Fibroblast of skin of right quadriceps (primary cell): ENCODE measurements around the gene KRT33A.

Experiments
- DNase-seq: peaks from one replicate; pipeline ENCODE4 v3.0.0-alpha.2; 2013

Gene KRT33A

GRCh38 chr17:41327411-41328120, 23.1 kb downstream of the KRT33A start:
- no peak for DNase-seq

GRCh38 chr17:41326173-41327145, 24.2 kb downstream of the KRT33A start:
- DNase-seq: no peak

GRCh38 chr17:41325611-41326010, 25.0 kb downstream of the KRT33A start:
- no peak for DNase-seq

- no peak for DNase-seq
Measured at GRCh38 chr17:41325126-41325525, 25.5 kb downstream of the KRT33A start.

DNA sequence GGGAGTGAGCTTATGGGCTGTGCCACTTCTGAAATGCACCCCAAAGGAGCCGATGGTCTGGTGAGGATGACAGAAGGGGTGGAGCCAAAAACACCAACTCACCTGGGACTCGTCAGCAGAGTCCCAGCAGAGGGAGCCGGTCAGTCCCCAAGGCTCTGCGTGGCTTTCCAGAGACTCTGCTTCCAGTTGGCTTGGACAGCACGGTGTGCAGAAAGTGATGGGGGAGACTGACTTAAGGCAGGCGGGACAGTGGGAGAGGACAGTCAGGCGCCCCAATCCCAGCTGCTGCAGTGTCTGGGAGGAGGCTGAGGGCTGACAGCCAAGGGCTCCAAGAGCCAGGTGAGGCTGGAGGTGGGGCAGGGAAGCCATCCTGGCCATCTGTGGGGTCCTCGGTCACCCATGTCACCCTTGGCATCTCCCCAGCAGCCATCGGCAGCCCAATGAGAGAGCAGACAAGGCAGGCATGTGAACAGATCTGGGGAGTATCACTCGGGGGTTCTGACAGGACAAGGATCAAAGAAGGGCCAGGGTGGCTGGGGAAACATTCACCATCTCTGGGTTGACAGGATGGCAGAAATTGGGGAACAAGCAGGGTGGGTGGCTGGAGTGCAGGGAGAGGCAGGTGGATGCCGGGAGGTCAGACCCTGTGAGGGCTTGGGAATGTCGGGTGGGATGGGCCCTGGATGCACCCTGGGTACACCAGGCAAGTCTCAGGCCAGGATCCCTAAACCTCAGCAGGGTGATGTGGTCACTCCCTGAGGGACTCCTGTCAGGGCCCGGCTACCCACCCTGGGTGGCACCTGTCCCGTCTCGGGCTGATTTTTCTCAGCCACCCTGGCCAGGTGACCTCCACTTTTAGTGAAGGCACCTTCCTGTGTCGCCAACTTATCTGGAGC, 26.2 kb downstream of the KRT33A start:
- DNase-seq: no peak

DNA sequence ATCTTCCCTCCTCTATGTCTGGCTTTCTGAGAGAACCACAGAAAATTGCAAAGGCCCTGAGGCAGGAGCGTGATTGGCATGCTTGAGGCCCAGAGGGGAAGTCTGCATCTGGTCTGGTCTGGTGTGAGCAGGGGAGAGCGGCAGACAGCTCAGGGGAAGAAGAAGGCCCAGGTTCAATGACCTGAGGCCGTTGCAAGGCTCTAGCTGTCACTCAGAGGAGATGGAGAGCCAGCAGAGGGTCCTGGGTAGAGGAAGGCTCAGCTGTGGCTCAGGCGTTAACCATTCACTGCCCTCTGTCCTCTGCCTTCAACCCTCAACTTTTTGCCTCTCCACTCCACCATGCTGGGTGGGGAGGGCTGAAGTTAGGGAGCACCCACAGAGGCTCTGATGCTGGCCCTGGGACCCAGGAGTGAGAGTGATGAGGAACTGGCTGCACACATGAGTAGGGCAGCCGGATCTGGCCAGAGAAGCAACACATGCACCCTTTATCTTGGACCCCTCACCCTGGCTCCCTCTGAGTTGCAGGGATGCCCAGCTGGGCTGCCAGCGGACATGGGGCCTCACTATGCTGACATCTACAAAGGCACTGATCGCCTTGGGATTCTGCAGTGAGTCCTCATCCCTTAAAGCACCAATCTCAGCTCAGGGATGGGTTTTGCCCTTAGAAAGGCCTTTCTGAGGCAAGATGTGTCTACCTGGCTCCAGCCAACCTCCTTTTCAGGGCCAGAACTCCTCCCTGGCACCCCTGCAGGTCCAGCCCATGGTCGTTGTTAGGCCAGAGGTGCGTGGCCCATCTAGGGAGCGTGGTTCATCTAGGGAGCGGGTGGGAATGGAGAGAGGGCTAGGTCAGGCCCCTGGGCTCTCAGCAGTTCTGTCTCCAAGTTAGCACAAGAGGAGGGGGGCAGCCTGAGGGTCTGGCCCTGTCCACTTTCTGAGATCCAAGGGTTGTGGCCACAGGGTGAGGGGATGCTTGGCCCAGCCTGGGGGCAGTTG, 27.4 kb downstream of the KRT33A start:
- no peak for DNase-seq

DNA sequence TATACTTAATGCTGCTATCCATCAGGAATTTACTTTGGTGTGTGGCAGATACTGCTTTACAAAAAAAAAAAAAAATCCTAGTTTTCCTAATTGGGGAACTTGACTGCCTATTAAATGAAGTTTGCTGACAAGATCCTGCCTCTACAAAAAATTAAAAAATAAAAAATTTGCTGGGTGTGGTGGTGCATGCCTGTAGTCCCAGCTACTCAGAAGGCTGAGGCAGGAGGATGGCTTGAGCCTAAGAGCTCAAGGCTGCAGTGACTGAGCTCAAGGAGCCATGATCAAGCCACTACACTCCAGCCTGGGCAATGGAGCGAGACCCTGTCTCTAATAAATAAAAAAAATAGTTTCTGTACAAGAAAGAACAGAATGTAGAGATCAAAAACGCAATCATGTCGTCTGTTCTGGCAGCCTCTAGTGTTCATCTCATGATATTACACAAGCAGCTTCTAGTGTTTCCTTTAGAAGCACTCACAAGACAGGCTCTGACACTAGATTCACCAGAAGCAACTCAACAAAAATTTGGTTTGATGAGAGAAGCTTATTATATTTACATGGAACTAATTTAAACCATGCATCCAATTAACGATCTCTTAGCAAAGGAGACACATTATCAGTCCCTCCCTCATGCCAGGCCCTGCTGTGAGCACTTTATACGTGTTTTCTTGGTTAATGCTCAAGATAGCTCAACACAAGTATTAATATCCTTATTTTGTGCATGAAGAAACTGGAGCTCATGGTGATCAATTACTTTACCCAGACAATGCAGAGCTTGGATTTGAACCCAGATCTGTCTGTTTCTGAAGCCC, 28.3 kb downstream of the KRT33A start:
- peak; percentile 71 for DNase-seq

DNA sequence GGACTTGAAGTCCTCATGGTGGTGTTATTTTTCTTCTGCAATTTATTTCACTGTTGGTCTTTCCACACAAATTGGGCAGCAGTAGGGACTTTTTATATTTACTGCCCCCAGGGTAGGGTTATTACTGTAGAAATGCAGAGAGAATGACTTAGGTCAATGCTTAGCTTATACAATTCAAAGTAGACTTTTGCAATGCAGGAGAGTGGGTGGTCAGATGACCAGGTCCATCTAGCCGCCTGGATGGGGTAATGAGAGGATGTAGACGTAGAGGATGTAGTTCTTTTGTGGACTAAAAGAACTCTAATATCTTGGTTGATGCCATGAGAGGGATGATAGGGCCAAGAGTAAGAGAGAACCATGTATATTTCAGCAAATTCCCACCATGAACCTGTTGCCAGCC, 32.4 kb downstream of the KRT33A start:
- DNase-seq: no peak

DNA sequence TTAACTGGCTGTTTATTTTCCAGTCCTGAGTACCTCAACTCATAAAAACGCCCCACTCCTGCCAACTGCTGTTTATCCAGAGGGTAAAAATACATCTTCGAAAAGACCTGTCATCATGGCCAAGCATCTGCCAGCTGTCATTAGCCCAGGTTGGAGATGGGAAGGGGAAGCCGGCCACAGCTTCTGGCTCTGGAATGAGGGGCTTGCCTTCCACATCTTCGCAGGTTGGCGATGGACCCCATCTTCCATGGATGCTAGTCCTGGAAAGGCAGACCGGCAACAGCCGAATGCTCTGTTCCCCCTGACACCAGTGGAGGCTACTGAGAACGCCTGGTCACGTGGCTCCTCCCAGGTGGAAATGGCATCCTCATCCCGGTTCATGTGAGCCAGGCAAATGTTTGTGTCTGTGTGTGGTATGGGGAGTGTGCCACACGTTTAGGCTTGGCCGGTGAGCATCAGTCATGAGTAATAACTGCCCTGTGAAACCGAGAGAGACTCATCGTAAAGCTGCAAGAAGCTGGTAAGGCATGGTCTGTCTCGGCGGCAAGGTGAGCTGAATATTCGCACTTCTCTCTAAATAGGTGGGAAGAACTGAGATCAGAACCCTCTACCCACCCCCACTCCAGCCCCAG, 34.7 kb downstream of the KRT33A start:
- no peak for DNase-seq

DNA sequence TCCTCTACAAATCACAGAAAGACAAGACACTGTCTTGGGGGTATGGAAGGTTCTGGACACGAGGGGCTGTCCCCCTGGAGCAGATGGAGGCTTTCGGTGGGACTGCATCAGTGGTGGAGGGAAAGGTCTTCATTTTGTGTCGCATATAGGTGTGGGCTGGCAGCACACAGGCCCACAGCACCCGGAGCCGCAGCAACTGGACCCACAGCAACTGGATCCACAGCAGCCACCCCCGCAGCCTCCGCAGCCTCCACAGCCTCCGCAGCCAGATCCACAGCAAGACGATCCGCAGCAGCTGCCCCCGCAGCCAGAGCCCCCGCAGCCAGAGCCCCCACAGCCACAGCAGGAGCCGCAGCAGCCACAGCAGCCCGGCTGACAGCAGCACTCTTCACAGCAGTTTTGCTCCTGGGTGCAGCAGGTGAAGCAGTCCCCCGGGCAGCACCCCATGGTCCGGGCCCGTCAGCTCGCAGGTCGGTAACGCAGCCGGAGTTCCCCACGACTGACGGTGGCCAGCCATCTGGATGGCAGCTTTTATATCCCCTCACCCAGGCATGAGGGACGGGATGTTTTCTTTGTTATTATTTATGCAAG, 35.3 kb downstream of the KRT33A start, which contains the start of gene KRTAP17-1:
KRTAP17-1 (minus strand) TSS at position 507 of the 591 bp plus-strand sequence; CDS start at position 447, 60 bp downstream.
- DNase-seq: no peak

- DNase-seq: no peak
Measured at GRCh38 chr17:41311111-41311510, 39.5 kb downstream of the KRT33A start.

GRCh38 chr17:41308918-41309359, 41.7 kb downstream of the KRT33A start, which contains the start of gene KRTAP16-1:
Gene KRTAP16-1 (minus strand): TSS chr17:41309309. CDS start chr17:41309253, 56 bp downstream.
- DNase-seq: no peak

- DNase-seq: no peak
Measured at GRCh38 chr17:41308251-41308917, 42.2 kb downstream of the KRT33A start.

DNA sequence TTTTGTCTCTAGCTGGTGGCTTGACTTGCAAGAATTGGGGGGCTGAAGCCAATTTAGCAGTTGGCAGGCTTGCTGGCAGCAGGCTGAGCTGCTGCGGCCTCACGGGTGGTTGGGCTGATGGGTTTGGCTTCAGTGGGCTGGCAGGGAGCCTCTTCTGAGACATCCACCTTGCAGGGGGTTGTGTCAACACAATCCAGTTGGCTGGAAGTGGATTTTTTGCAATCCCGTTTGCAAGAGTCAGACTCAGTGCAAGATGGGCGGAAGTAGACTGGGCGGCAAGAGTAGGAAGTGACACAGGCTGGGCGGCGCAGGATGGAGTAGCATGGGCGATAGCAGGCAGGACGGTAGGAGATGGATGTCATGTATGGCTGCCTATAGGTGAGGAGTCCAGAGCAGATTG, 43.0 kb downstream of the KRT33A start:
- DNase-seq: no peak

GRCh38 chr17:41304091-41304490, 46.5 kb downstream of the KRT33A start:
- no peak for DNase-seq

DNA sequence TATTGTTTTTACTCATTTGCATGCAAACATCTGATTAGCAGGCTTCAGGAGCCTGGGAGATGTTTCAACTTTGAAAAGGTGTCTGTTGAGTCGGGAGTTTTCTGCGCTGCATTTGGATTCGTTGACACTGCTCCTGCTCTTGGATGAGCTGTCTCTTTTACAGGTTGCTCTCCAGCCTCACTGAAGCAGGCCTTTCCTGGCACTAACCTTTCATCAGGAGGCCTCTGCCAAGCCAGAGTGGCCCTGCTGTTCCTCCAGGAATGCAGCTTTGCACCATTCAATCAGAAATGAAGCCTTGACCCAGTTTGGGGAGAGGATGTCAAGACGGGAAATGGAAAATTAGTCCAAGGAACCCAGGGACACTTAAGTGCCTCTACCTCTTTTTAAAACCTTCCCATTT, 47.6 kb downstream of the KRT33A start:
- no peak for DNase-seq

GRCh38 chr17:41301916-41302901, 48.4 kb downstream of the KRT33A start, which contains the start of gene KRTAP29-1:
Gene KRTAP29-1 (minus strand): TSS chr17:41302851. CDS start chr17:41302851, 0 bp downstream.
- no peak for DNase-seq
